HG03045 (cell line): ENCODE measurements around the gene AXDND1.
"Not testable (repeated sequence)": the region's sequence is repeated elsewhere in the genome, so short reads cannot be mapped to it uniquely, and the experiment has no call there.

ENCODE experiments used
- ATAC-seq: cut with Tn5 transposase; IDR thresholded peaks from one replicate; pipeline ENCODE4 v1.9.1; 2021; ENCODE audit warnings: mild to moderate bottlenecking, moderate library complexity; ENCODE audit not compliant: unreplicated experiment

Gene AXDND1

DNA sequence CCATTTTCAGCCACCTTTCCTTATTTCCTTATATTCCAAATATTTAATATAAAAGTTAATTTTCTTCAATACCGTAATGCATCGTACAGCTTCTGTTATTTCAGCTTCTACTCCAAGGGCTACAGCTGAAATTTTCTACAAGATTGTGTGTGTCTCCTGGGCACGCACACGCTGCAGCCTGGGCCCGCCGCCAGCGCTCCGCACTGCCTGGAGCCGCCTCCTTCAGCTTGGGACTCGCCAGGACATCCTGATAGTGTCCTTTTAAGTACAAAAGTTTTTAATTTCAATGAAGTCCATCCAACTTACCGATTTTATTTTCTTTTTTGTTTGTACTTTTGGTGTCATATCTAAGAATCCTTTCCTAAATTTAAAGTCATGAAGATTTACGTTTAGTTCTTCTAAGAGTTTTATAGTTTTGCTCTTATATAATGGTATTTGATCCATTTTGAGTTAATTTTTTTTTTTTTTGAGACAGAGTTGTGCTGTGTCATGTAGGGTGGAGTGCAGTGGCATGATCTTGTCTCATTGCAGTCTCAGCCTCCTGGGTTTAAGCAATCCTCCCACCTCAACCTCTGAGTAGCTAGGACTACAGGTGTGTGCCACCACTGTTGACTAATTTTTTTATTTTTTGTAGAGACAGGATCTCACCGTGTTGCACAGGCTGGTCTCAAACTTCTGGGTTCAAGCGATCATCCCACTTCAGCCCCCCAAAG lies 82.8 kb downstream of the AXDND1 start:
- no peak for ATAC-seq

DNA sequence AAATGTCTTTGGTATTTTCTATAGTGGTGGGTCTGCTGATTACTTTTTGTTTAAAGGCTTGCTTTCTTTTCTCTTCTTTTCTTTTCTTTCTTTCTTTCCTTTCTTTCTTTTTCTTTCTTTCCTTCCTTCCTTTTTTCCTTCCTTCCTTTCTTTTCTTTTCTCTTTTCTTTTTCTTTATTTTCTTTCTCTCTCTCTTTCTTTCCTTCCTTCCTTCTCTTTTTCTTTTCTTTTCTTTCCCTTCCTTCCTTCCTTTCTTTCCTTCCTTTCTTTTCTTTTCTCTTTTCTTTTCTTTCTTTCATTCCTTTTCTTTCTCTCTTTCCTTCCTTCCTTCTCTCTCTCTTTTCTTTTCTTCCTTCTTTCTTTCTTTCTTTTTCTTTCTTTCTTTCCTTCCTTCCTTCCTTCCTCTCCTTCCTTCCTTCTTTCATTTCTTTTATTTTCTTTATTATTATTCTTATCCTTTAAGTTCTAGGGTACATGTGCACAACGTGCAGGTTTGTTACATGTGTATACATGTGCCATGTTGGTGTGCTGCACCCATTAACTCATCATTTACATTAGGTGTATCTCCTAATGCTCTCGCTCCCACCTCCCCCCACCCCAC lies 93.9 kb downstream of the AXDND1 start:
- not testable (repeated sequence) for ATAC-seq

DNA sequence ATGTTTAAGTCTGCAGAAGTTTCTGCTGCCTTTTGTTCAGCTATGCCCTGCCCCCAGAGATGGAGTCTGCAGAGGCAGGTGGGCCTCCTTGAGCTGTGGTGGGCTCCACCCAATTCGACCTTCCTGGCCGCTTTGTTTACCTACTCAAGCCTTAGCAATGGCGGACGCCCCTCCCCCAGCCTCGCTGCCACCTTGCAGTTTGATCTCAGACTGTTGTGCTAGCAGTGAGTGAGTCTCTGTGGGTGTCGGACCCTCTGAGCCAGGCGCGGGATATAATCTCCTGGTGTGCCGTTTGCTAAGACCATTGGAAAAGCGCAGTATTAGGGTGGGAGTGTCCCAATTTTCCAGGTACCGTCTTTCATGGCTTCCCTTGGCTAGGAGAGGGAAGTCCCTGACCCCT lies 99.9 kb downstream of the AXDND1 start:
- not testable (repeated sequence) for ATAC-seq

DNA sequence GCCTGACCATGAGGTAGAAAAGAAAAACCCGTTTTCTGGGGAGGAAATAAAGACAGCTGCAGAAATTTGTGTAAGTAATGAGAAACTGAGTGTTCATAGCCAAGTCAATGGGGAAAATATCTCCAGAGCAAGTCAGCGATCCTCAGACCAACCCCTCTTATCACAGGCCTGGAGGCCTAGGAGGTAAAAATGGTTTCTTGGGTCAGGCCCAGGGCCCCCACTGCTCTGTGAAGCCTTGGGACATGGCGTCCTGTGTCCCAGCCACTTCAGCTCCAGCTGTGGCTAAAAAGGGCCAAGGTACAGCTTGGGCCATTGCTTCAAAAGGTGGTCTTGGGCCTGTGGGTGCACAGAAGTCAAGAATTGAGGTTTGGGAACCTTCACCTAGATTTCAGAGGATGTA lies 108.9 kb downstream of the AXDND1 start:
- no peak for ATAC-seq

DNA sequence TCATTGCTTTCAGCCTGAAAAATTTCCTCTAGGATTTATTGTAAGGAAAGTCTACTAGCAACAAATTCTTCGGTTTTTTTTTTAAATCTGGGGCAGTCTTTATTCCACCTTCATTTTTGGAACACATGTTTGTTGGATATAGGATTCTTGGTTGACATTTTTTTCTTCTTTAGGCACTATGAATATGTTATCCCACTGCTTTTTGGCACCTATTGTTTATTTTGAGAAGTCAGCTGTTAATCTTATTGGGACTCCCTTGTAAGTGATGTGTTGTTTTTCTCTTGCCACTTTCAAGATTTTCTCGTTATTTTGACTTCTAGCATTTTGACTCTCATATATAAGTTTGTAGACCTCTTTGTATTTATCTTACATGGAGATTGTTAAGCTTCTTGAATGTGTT lies 110.7 kb downstream of the AXDND1 start:
- ATAC-seq: no peak

DNA sequence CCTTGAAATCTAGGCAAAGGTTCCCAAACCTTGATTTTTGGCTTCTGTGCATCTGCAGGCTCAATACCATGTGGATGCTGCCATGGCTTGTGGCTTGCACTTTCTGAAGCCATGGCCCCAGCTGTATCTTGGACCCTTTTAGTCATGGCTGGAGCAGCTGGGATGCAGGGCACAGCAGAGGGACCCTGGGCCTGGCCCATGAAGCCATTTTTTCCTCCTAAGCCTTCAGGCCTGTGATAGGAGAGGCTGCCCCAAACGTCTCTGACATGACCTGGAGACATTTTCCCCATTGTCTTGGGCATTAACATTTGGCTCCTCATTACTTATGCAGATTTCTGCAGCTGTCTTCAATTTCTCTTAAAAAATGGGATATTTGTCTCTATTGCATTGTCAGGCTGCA lies 112.6 kb downstream of the AXDND1 start:
- no peak for ATAC-seq

DNA sequence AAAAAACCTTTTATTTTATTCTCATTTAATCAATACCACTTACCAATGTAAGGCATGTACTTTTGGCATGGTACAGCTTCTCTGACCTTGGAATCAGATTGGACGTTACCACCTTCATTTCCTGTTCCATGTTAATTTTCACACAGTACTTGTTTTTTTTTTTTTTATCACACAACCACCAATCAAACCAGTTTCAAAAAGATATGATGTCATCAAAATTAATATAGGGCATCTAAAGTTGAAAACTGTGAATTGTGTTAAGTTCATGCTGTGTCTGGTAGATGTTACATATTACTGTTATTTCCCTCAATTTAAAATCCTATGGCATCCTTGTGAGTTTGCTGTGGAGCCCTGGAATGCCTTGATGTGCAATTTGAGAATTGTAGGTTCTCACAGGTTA lies 124.8 kb downstream of the AXDND1 start:
- ATAC-seq: no peak

DNA sequence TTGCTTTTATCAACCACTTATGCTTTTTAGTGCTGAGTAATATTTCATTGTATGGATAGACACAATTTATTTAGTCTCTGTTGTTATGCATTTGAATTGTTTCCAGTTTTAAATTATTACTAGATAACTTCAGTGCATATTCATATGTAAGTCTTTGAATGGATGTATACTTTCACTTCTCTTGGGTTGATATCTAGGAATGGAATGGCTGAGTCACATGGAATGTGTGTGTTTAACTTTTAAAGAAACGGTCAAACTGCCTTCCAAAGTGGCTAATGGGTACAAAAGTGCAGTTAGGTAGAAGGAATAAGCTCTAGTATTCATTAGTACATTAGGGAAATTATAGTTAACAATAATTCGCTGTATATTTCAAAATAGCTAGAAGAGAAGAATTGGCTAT lies 127.6 kb downstream of the AXDND1 start:
- no peak for ATAC-seq

DNA sequence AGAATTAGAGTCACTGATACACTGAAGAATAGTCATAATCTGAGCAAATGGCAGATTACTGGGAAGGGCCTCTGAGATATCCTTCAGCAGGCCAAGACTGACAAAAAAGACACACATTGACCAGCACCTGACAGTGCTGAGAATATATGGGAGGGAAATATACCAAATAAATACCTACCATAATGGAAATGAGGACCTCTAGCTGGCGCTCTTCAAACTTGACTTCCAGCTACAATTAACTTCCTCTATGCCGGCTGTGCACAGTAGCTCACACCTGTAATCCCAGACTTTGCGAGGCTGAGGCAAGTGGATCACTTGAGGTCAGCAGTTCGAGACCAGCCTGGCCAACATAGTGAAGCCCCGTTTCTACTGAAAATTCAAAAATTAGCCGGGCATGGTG lies 140.4 kb downstream of the AXDND1 start:
- ATAC-seq: no peak

DNA sequence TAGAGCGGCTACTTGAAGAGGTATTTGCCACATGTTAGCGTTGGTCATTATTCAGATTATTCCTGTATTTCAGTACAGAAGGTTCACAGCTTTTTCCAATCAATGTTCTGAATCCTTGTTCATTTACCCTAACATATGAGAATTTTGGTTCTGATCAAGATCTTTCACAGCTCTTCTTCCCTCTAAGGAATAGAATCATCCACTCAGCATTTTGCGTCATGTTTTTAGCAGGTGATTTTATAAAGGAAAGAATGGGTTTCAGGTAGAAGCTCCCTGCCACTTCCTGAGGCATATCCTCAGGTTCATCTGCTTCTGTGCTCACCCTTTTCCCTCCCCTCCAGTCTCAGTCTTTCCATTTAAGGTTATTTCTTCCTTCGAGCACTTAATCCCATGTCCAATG lies 143.6 kb downstream of the AXDND1 start:
- ATAC-seq: no peak

DNA sequence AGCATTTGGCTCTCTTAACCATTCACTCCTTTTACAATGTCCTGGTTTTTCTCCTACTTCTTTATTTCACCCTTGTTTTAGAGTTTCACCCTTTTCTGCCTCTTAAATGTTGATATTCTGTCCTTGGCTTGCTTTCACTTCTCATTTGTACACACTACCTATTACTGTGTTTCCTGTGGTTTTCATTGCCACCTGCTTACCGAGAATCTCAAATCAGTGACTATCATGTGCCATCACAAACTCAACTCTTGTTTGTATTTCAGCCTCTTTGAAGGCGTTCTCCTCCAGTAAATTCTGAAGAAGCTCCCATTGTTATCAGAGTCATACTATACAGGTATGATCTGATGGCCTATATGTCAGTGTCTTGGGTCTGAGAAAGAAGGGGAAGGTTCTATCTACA lies 144.3 kb downstream of the AXDND1 start:
- ATAC-seq: no peak

DNA sequence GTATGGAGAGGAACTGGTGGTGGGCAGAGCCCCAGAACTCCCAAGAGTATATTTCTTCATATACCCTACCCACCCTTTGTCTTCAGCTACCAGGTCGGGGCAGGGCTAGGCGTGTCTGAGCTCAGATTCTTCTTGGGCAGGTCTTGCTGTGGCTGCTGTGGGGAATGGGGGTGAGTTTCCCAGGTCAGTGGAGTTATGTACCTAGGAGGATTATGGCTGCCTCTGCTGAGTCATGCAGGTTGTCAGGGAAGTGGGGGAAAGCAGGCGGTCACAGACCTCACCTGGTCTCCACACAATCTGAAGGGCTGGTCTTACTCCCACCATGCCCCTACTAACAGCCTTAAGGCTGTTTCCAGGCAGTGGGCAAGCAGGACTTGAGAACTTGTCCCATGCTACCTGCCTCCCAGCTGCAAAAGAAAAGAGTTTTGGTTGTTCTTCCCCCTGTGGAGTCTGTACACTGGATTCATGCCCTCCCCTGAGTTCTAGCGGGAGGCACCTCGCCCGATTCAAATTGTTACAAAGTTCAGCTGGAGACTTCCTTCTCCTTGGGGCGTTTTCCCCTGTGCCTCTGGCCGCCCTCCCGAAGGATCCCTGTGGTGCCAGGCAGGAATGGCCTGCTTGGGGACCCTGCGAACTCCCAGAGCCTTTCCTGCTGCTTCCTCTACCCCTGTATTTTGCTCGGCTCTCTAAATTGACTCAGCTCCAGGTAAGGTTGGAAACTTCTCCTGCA lies 151.4 kb downstream of the AXDND1 start:
- no peak for ATAC-seq

DNA sequence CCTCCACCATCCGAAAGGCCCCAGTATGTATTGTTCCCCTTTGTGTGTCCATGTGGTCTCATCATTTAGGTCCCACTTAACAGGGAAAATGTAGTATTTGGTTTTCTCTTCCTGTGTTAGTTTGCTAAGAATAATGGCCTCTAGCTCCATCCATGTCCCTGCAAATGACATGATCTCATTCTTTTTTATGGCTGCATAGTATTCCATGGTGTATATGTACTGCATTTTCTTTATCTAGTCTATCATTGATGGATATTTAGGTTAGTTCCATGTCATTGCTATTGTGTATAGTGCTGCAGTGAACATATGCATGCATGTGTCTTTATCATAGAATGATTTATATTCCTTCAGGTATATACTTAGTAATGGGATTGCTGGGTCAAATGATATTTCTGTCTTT lies 152.8 kb downstream of the AXDND1 start:
- ATAC-seq: not testable (repeated sequence)

DNA sequence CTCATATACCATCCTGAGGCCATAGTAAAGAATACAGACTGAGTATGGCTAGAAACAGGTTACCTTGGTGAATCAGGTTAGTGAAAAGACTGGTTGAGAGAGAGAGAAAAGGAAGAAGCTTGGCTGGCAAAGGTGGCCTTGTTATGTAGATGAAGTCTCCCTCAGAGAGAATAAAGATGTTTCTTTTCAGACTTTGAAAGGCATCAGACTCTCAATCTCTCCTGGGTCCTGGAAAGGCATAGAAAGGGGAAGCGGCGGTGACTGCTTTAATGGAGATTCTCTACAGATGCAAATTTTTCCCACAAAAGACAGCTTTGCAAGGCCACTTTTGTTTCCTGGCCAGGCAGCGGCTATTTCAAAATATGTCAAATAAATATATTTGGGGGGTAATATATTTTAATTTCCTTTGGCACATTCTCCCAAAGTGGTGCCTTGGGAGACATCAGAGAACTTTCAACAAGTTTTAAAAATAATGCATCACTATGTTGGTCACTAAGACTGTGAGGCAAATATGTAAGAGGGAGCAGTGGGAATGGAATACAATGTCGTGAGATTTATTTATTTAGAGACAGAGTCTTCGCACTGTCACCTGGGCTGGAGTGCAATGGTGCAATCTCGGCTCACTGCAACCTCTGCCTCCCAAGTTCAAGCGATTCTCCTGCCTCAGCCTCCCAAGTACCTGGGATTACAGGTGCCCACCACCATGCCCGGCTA lies 163.9 kb downstream of the AXDND1 start:
- no peak for ATAC-seq

DNA sequence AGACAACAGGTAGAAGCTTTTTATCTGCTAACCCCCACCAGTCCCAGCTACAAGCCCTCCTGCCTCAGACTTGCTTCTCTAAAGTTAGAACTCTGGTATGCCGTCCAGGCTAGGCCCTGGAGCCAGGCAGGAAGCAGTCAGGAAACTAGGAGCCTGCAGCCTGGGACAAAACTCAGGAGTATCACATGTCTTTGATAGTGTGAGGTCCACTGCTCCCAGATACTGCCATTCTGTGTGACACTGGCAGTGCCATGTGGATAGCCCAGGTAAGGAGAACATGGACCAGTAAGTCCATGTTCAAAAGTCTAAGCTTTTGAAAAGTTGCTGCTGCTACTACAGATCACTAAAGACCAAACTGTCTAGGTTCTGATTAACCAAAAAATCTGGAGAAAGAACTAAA lies 164.6 kb downstream of the AXDND1 start:
- no peak for ATAC-seq

DNA sequence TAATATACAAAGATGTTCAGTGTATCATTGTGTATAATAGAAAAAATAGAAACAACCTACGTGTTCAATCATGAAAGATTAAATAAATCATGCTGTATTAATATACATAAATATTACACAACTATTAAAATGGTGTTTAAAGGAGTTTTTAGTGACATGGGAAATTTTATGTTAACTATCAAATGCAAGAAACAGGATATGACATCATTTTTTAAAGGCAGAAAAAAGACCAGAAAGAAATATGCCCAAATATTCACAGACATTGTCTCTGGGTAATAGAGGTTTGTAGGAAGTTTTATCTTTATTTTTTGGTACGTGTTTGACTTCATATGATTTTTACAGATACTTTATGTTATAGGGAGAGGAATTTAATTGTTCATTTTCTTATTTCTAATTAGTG lies 176.0 kb downstream of the AXDND1 start:
- no peak for ATAC-seq

DNA sequence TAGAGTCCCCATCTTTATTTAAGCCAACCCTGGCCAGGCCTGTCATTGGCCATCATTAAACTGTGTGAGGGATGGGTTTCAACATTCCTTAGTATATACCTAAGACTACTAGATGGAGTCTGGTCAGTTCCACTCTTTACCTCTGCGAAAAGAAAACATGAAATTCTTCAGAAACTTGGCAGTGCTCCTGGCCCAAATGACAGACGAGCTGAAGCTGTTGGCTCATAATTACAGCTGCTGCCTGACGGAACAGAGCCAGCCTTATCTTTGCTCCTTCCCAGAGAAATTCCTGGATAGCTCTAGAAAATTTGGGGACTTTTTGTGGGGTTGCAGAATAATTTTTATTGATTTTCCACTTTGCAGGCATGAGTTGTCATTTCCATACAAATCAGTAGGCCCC lies 179.6 kb downstream of the AXDND1 start:
- ATAC-seq: no peak

DNA sequence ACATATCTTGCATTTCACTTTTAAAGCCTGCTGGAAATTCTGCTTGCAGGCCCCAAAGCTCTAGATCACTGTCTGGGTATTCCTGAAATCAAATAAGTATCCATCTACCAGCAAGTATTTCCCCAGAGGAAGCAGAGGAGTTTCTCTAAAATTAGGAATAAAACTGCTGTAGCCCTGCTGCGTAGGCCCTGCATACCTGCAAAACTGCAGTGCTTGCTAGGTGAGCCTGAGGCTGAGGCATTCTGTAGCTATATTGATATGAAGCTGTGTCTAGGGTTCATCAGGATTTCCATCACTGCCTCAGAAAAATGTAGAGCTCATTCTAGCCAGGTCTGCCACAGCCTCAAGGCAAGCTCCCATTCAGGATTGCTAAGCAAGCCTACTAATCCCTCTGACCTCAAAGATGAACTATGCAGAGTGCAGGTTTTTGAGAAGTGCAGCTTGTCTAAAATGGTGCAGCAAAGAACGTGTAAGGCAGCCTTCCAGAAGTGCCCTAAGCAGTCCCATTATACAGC lies 181.3 kb downstream of the AXDND1 start:
- ATAC-seq: no peak

DNA sequence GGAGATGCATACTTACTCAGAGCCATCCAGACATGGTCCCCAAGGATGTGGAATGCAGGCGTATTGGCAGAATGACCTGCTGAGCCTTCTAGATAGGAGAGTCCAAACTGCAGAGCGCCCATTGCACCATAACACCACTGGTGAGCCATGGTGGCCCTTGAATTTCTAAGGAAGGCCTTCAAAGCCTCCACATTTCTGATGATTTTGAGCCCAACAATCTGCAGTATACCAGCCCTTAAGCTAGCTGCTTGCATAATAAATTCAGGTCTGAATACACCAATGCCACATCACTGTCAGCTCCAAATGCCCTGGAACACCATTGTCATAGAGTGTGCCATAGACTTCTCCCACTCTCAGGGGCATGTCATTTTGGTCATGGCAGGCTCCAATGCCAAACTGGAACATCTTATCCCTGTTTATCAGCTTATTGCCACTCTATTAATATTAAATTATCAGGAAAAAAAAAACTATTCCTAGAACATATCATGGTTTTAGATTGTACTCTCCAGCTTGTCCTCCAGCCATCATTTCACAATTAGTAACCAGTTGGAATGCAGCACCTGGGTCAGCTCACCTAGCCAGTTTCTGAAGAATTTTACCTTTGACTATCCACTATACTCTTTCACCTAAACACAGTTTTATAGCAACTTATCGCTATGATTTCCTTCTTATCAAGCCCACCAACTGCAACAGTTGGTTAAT lies 183.0 kb downstream of the AXDND1 start:
- ATAC-seq: no peak

DNA sequence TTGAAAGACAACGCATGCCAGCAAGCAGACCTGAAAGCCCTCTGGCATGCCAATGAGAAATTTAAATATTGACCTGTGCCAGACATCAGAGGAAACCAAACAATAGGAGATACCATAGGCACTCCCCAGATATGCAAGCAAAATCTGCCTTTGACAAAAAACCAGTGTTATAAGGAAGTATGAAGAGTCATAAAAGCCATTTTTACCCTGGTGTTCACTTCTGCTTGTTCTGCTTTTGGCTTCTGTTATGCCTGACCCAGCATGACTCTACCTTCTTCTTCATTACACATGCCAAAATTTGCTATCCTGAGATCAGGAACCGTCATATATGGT lies 183.6 kb downstream of the AXDND1 start:
- no peak for ATAC-seq
